Prostate gland (tissue), 2 donors: ENCODE data around the gene CTNNBIP1.
"Not testable (repeated sequence)": the region's sequence is repeated elsewhere in the genome, so short reads cannot be mapped to it uniquely, and the experiment has no call there.

Experiments used
- POLR2A ChIP-seq: fragments of 450-650 bp; IDR thresholded peaks from one replicate; pipeline ENCODE4 v1.6.1; 2016; ENCODE audit warnings: antibody characterized with exemption, mild to moderate bottlenecking
- POLR2AphosphoS5 ChIP-seq: sonication (generic); formaldehyde crosslinking; IDR thresholded peaks from one replicate; pipeline ENCODE4 v1.6.1; 2017; ENCODE audit warnings: antibody characterized with exemption
- TF ChIP-seq, protein P1 (sequence below), 4 experiments: fragments of 200-600 bp in 2 of 4; fragments of 450-650 bp in 2 of 4; sonication (generic) in 2 of 4; IDR thresholded peaks; 1 replicate in 3 of 4; 2 replicates in 1 of 4; pipeline ENCODE4 v1.5.1; 2016 to 2019; ENCODE audit warnings: antibody characterized with exemption in 4 of 4, mild to moderate bottlenecking in 2 of 4, moderate library complexity in 2 of 4

- TF ChIP-seq, protein P1, sequence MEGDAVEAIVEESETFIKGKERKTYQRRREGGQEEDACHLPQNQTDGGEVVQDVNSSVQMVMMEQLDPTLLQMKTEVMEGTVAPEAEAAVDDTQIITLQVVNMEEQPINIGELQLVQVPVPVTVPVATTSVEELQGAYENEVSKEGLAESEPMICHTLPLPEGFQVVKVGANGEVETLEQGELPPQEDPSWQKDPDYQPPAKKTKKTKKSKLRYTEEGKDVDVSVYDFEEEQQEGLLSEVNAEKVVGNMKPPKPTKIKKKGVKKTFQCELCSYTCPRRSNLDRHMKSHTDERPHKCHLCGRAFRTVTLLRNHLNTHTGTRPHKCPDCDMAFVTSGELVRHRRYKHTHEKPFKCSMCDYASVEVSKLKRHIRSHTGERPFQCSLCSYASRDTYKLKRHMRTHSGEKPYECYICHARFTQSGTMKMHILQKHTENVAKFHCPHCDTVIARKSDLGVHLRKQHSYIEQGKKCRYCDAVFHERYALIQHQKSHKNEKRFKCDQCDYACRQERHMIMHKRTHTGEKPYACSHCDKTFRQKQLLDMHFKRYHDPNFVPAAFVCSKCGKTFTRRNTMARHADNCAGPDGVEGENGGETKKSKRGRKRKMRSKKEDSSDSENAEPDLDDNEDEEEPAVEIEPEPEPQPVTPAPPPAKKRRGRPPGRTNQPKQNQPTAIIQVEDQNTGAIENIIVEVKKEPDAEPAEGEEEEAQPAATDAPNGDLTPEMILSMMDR (IDR thresholded peaks at IDR 0.05) = not testable (repeated sequence)
- TF ChIP-seq POLR2A, POLR2AphosphoS5: not testable (repeated sequence)
Measured at GRCh38 chr1:9805972-9806371, 104.1 kb downstream of the CTNNBIP1 start.
